ENCODE measurements around the gene MYH11. TPM values are rescaled to one million over a fixed set of nuclear protein-coding genes. Genes with fewer than 3 reads are reported as not detected.
A peak's percentile ranks its signal among the peaks of the same experiment; 100 is the strongest.
"Not testable (repeated sequence)": the region's sequence is repeated elsewhere in the genome, so short reads cannot be mapped to it uniquely, and the experiment has no call there.

MYH11 gene
- total RNA-seq, 8 experiments from 2014 or later, result 0.05 to 5.0 (median 1.7) TPM

DNA sequence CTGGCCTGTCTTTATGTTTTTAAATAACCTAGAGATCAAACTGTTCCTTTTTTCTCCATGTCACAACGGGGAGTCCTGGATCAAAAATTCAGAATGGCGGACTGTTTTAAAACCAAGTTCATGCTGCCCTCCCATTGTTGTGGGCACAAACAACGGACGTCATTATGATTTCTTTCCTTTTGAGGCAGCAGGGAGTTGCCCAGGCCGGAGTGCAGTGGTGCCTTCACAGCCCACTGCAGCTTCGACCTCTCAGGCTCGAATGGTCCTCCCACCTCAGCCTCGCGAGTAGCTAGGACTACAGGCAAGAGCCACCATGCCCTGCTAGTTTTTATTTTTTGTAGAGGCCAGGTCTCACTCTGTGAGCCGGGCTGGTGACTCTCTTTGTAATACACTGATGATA lies 180.3 kb downstream of the MYH11 start:
- Histone ChIP-seq H3K27ac (no peak overlapping the region), H3K4me3 (no peak overlapping the region), H3K4me1 (replicated peaks in 1 of 2) (peaks cover 18 to 19% of the 10 kb centered on the region in 2 donors)
- WGBS, 10 experiments, result 64 to 100% (median 81%) methylated on average over 1 to 9 of the region's 10 CpGs; no CpG with 5 or more reads in 2 of the 10 experiments
- in situ Hi-C loops (cut with MboI; ENCODE audit: low pct_unique_long_range_greater_than_20kb in 2 of 9, low sequenced_read_pairs in 9 of 9, unreplicated experiment in 9 of 9), result no loop called here
- ATAC-seq (replicated peaks in 6 of 8), result no peak

DNA sequence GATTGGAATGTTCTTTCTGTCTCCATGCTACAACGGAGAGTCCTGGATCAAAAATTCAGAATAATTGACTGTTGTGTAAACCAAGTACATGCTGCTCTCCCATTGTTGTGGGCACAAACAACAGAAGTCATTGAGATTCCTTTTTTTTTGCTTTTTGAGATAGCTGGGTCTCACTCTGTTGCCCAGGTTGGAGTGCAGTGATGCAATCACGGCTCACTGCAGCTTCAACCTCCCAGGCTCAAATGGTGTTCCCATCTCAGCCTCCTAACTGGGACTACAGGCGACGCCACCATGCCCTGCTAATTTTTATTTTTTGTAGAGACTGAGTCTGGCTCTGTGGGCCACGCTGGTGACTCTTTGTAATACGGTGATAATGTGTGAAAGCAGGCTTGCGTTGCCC lies 182.3 kb downstream of the MYH11 start:
- no peak for ATAC-seq (replicated peaks in 6 of 8)
- peaks cover 19% of the 10 kb centered on the region in 2 donors for H3K4me1 ChIP-seq (replicated peaks in 1 of 2)
- in situ Hi-C loops (cut with MboI; ENCODE audit: low pct_unique_long_range_greater_than_20kb in 2 of 9, low sequenced_read_pairs in 9 of 9, unreplicated experiment in 9 of 9), result loop anchor here in 1 of 9 experiments (25.0 kb wide), 1 partner anchor 88 kb away; no protein-coding TSS in a partner anchor
- WGBS, 10 experiments, result 95 to 100% (median 100%) methylated on average over 1 to 6 of the region's 7 CpGs; no CpG with 5 or more reads in 3 of the 10 experiments
- H3K4me3 ChIP-seq, result no peak overlapping the region
- H3K27ac ChIP-seq, result no peak overlapping the region

DNA sequence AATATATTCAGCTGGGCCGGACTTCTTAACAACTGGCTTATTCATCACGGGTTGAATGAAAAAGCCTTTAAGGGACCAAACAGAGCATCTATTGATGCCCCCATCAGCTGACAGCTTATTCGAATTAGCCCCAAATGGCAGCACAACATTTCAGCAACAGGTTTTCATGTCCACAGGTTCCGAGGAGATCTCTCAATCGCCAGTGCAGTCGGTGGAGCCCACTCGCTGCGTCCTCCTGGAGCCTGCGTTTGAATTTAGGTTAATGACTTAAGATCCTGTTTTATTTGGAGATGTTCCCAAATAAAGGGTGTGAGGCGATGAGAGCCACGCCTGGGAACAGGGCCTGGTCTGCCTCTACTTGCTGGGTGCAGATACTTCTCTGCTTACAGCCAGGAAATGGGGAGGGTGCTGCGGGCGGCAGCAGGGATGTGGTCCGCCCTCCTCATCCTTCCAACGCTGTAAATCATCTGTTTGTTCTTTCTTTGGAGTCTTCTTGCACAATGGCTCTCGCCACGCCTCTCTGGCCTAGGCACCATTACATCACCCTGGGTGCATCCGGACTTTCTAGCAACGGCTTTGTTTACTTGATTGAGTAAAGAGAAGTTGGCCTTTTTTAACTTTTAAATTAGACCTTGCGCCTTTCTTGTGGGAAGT lies 184.2 kb downstream of the MYH11 start:
- H3K4me1 ChIP-seq (replicated peaks in 1 of 2), result peaks cover 19% of the 10 kb centered on the region in 2 donors
- peak overlapping the region; percentile 70 to 73 for H3K27ac ChIP-seq
- 4 to 85% (median 16%) methylated on average over 3 to 18 of the region's 20 CpGs; no CpG with 5 or more reads in 2 of the 10 experiments for WGBS, 10 experiments
- in situ Hi-C loops (cut with MboI; ENCODE audit: low pct_unique_long_range_greater_than_20kb in 2 of 9, low sequenced_read_pairs in 9 of 9, unreplicated experiment in 9 of 9), result loop anchor here in 1 of 9 experiments (25.0 kb wide), 1 partner anchor 90 kb away; no protein-coding TSS in a partner anchor
- no peak overlapping the region for H3K4me3 ChIP-seq
- ATAC-seq (replicated peaks in 6 of 8), result peak; percentile 94 to 96 (median 95)

DNA sequence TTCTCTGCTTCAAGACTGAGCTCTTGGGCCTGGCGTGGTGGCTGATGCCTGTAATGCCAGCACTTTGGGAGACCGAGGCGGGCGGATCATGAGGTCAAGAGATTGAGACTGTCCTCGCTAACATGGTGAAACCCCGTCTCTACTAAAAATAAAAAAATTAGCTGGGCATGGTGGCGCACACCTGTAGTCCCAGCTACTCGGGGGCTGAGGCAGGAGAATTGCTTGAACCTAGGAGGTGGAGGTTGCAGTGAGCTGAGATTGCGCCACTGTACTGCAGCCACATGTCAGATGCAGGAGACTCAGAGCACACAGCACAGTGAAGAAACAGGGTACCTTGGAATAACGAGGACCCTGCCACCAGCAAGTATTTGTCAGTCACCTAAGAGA lies 184.7 kb downstream of the MYH11 start:
- H3K4me3 ChIP-seq; ATAC-seq (replicated peaks in 6 of 8): not testable (repeated sequence)
- in situ Hi-C loops (cut with MboI; ENCODE audit: low pct_unique_long_range_greater_than_20kb in 2 of 9, low sequenced_read_pairs in 9 of 9, unreplicated experiment in 9 of 9), result loop anchor here in 1 of 9 experiments (25.0 kb wide), 1 partner anchor 90 kb away; no protein-coding TSS in a partner anchor
- 0 to 100% (median 100%) methylated on average over 1 to 9 of the region's 10 CpGs; no CpG with 5 or more reads in 1 of the 10 experiments for WGBS, 10 experiments
- peak overlapping the region; percentile 46 to 70 for H3K27ac ChIP-seq
- H3K4me1 ChIP-seq (replicated peaks in 1 of 2), result peaks cover 19% of the 10 kb centered on the region in 2 donors

DNA sequence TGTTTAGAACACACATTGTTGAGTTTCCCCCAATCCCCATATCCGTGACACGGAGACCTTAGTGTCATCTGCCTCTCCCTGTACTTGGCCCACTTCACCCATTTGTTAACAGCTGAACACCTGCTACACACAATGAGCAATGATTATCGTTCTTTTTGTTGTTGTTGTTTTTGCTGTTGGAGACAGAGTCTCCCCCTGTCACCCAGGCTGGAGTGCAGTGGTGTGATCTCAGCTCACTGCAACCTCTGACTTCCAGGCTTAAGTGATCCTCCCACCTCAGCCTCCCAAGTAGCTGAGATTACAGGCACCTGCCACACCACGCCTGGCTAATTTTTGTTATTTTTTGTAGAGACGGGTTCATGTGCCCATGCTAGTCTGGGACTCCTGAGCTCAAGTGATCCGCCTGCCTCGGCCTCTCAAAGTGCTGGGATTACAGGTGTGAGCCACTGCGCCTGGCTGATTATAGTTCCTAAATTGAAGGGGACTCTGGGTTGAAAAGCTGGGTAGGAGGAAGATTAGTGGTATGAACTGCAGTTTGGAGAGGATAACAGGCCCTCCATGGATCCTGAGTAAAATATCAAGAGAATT lies 185.2 kb downstream of the MYH11 start:
- no peak for ATAC-seq (replicated peaks in 6 of 8)
- WGBS, 10 experiments, result 50 to 96% (median 90%) methylated on average over 1 to 7 of the region's 8 CpGs; no CpG with 5 or more reads in 4 of the 10 experiments
- H3K27ac ChIP-seq, result peak overlapping the region; percentile 46 to 70
- in situ Hi-C loops (cut with MboI; ENCODE audit: low pct_unique_long_range_greater_than_20kb in 2 of 9, low sequenced_read_pairs in 9 of 9, unreplicated experiment in 9 of 9), result loop anchor here in 1 of 9 experiments (25.0 kb wide), 1 partner anchor 91 kb away; no protein-coding TSS in a partner anchor
- peaks cover 19% of the 10 kb centered on the region in 2 donors for H3K4me1 ChIP-seq (replicated peaks in 1 of 2)
- H3K4me3 ChIP-seq, result no peak overlapping the region

DNA sequence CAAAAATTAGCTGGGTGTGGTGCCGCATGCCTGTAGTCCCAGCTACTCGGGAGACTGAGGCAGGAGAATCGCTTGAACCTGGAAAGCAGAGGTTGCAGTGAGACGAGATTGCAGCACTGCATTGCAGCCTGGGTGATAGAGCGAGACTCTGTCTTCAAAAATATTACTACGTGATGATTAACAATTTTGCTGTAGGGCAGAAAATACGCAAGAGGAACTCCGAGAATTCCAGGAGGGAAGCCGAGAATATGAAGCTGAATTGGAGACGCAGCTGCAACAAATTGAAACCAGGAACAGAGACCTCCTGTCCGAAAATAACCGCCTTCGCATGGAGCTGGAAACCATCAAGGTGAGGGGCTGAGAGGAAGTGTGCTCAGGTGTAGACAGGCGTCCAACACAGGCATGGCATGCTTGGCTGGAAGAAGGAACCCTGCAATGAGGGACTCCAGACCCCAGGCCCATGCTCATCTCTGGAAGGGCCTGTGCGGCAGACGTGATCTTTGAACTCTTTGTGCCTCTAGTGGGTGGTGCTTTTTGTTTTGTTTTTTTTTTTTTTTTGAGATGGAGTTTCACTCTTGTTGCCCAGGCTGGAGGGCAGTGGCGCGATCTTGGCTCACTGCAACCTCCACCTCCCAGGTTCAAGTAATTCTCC lies 189.6 kb downstream of the MYH11 start:
- in situ Hi-C loops (cut with MboI; ENCODE audit: low pct_unique_long_range_greater_than_20kb in 2 of 9, low sequenced_read_pairs in 9 of 9, unreplicated experiment in 9 of 9), result loop anchor here in 1 of 9 experiments (25.0 kb wide), 1 partner anchor 95 kb away; no protein-coding TSS in a partner anchor
- no peak for ATAC-seq (replicated peaks in 6 of 8)
- Histone ChIP-seq H3K4me1 (replicated peaks in 1 of 2) (peaks cover 6 to 8% of the 10 kb centered on the region in 2 donors), H3K27ac (no peak overlapping the region), H3K4me3 (no peak overlapping the region)
- WGBS, 10 experiments, result 71 to 99% (median 89%) methylated on average over 3 to 13 of the region's 18 CpGs; no CpG with 5 or more reads in 1 of the 10 experiments

DNA sequence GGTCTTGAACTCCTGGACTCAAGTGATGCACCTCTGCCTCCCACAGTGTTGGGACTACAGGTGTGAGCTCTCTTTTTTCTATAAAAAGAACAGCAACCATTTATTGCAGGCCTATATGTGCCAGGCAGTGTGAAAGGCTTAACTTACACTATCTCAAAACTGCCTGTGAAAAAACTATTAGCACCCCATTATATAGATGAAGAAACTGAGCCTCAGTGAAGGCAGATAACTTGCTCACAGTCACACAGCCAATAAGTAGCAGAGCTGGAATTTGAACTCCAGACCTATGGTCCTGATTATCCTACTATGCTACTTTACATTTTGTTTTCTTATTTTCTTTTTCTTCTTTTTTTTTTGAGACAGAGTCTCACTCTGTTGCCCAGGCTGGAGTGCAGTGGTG lies 191.7 kb downstream of the MYH11 start:
- ATAC-seq (replicated peaks in 6 of 8), result no peak
- no peak overlapping the region for H3K27ac ChIP-seq
- H3K4me1 ChIP-seq (replicated peaks in 1 of 2), result no peaks in the 10 kb centered on the region
- in situ Hi-C loops (cut with MboI; ENCODE audit: low pct_unique_long_range_greater_than_20kb in 2 of 9, low sequenced_read_pairs in 9 of 9, unreplicated experiment in 9 of 9), result loop anchor here in 1 of 9 experiments (25.0 kb wide), 1 partner anchor 97 kb away; no protein-coding TSS in a partner anchor
- no peak overlapping the region for H3K4me3 ChIP-seq

DNA sequence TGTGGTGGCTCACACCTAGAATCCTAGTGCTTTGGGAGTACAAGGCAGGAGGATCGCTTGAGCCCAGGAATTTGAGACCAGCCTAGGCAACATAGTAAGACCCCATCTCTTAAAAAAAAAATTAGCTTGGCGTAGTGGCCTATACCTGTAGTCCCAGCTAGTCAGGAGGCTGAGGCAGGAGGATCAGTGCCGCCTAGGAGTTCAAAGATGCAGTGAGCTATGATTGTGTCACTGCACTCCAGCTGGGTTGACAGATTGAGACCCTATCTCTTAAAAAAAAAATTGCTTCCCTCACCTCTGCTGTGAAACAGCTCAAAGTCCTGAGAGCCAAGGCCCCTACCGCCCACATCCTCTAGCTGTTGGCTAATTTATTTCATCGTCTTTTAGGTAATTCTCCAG lies 196.6 kb downstream of the MYH11 start:
- Histone ChIP-seq H3K4me3 (no peak overlapping the region), H3K27ac (no peak overlapping the region), H3K4me1 (replicated peaks in 1 of 2) (no peaks in the 10 kb centered on the region)
- in situ Hi-C loops (cut with MboI; ENCODE audit: low pct_unique_long_range_greater_than_20kb in 2 of 9, low sequenced_read_pairs in 9 of 9, unreplicated experiment in 9 of 9), result loop anchor here in 1 of 9 experiments (25.0 kb wide), 1 partner anchor 102 kb away; no protein-coding TSS in a partner anchor
- no peak for ATAC-seq (replicated peaks in 6 of 8)
- 75 to 100% (median 100%) methylated on average over 1 to 3 of the region's 5 CpGs; no CpG with 5 or more reads in 5 of the 10 experiments for WGBS, 10 experiments

DNA sequence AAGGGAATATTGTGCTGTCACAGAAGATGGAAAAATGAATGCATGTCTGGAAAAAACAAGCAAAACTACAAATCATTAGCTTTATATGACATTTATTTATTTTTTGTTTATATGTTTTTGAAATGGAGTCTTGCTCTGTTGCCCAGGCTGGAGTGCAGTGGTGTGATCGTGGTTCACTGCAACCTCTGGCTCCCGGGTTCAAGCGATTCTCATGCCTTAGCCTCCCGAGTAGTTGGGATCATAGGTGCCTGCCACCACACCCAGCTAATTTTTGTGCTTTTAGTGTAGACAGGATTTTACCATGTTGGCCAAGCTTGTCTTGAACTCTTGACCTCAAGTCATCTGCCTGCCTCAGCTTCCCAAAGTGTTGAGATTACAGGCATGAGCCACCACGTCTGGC lies 198.3 kb downstream of the MYH11 start:
- no peaks in the 10 kb centered on the region for H3K4me1 ChIP-seq (replicated peaks in 1 of 2)
- WGBS, 10 experiments, result 83 to 100% (median 98%) methylated on average over 1 to 5 of the region's 5 CpGs; no CpG with 5 or more reads in 6 of the 10 experiments
- H3K27ac ChIP-seq, result no peak overlapping the region
- H3K4me3 ChIP-seq, result no peak overlapping the region
- in situ Hi-C loops (cut with MboI; ENCODE audit: low pct_unique_long_range_greater_than_20kb in 2 of 9, low sequenced_read_pairs in 9 of 9, unreplicated experiment in 9 of 9), result loop anchor here in 1 of 9 experiments (25.0 kb wide), 1 partner anchor 104 kb away; no protein-coding TSS in a partner anchor
- ATAC-seq (replicated peaks in 6 of 8), result no peak

DNA sequence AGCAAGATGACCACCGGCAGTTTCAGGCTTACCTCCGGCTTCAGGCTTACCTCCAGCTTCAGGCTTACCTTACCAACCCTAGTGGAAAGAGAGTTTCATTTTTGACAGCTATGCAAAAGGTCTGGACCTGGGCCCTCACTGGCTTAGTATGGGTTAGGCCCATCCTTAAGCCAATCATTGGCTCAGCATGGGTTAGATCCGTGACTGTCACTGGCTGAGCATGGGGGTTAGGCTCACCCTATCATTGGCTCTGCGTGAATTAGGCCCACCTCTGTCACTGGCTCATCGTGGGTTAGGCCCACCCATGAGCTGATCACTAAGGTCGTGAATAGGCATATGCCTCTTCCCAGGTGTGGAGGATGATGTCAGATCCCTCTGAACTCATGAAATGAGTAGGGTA lies 198.7 kb downstream of the MYH11 start:
- Histone ChIP-seq H3K27ac (no peak overlapping the region), H3K4me3 (no peak overlapping the region), H3K4me1 (replicated peaks in 1 of 2) (no peaks in the 10 kb centered on the region)
- ATAC-seq (replicated peaks in 6 of 8), result no peak
- WGBS, 10 experiments, result 79 to 100% (median 100%) methylated on average over 1 to 3 of the region's 6 CpGs; no CpG with 5 or more reads in 3 of the 10 experiments
- in situ Hi-C loops (cut with MboI; ENCODE audit: low pct_unique_long_range_greater_than_20kb in 2 of 9, low sequenced_read_pairs in 9 of 9, unreplicated experiment in 9 of 9), result loop anchor here in 1 of 9 experiments (25.0 kb wide), 1 partner anchor 104 kb away; no protein-coding TSS in a partner anchor

DNA sequence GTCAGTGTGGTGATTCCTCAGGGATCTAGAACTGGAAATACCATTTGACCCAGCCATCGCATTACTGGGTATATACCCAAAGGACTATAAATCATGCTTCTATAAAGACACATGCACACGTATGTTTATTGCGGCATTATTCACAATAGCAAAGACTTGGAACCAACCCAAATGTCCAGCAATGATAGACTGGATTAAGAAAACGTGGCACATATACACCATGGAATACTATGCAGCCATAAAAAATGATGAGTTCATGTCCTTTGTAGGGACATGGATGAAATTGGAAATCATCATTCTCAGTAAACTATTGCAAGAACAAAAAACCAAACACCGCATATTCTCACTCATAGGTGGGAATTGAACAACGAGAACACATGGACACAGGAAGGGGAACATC lies 201.3 kb downstream of the MYH11 start:
- in situ Hi-C loops (cut with MboI; ENCODE audit: low pct_unique_long_range_greater_than_20kb in 2 of 9, low sequenced_read_pairs in 9 of 9, unreplicated experiment in 9 of 9), result loop anchor here in 1 of 9 experiments (25.0 kb wide), 1 partner anchor 107 kb away; no protein-coding TSS in a partner anchor
- not testable (repeated sequence) for ATAC-seq (replicated peaks in 6 of 8); H3K4me1 ChIP-seq (replicated peaks in 1 of 2); H3K27ac ChIP-seq; H3K4me3 ChIP-seq
- 100% methylated on average over 1 of the region's 6 CpGs; no CpG with 5 or more reads in 9 of the 10 experiments for WGBS, 10 experiments

DNA sequence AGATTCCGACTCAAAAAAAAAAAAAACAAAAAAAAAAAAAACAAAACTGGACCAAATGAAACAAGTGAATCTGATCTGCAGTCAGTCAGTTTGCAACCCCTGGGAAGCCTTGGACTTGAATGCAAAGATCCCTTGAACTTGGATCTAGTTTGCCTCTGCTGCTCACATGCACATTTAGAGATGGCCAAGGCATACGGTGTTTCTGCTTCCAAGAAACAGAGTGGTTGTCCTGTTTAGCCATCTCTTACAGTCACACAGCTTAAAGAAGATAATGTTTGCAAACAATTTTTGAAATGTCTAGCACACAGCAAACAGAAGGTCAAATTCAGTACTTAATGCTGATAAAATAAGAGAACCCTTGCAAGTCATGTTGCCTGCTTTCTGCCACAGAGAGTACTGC lies 202.2 kb downstream of the MYH11 start:
- Histone ChIP-seq H3K4me3 (no peak overlapping the region), H3K4me1 (replicated peaks in 1 of 2) (no peaks in the 10 kb centered on the region), H3K27ac (no peak overlapping the region)
- 46 to 100% (median 78%) methylated on average over 1 to 2 of the region's 2 CpGs; no CpG with 5 or more reads in 2 of the 10 experiments for WGBS, 10 experiments
- in situ Hi-C loops (cut with MboI; ENCODE audit: low pct_unique_long_range_greater_than_20kb in 2 of 9, low sequenced_read_pairs in 9 of 9, unreplicated experiment in 9 of 9), result loop anchor here in 1 of 9 experiments (25.0 kb wide), 1 partner anchor 108 kb away; no protein-coding TSS in a partner anchor
- ATAC-seq (replicated peaks in 6 of 8), result no peak

All from motor neuron (in vitro differentiated cells).